ENCODE data around the gene DPYSL3.

DPYSL3 gene

DNA sequence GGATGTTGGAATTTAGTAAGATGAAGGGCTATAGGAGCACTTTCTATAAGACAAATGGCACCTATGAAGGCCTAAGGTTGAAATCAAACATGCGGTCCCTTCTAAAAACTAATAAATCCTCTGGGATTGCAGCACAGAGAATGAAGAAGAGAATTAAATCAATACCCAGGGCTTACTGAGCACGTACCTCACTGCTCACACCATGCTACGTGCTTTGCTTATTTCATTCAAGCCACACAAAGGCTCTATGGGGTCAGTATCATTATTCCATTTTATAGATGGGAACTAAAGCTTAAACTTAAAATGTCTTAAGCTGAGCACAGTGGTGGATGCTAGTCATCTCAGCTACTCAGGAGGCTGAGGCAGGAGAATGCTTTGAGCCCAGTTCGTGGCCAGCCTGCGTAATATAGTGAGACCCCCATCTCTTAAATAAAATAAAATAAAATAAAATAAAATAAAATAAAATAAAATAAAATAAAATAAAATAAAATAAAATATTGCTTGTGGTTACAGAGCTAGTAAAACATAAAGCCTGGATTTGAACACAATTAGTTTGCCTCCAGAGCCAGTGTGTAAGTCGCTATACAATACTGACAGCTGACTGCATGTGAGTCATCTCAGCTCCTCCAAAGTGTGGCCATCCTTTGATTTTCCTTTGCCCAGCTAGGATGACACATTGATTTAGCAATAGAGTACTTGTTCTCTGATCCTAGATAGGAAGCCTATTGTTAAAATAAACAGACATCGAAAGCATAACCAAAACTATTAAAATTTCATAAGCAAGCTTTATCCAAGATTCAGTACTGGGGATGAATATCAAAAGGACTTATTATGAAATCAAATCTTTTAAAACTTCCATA is 20.9 kb upstream of the DPYSL3 start:
- TF ChIP-seq, protein P1, sequence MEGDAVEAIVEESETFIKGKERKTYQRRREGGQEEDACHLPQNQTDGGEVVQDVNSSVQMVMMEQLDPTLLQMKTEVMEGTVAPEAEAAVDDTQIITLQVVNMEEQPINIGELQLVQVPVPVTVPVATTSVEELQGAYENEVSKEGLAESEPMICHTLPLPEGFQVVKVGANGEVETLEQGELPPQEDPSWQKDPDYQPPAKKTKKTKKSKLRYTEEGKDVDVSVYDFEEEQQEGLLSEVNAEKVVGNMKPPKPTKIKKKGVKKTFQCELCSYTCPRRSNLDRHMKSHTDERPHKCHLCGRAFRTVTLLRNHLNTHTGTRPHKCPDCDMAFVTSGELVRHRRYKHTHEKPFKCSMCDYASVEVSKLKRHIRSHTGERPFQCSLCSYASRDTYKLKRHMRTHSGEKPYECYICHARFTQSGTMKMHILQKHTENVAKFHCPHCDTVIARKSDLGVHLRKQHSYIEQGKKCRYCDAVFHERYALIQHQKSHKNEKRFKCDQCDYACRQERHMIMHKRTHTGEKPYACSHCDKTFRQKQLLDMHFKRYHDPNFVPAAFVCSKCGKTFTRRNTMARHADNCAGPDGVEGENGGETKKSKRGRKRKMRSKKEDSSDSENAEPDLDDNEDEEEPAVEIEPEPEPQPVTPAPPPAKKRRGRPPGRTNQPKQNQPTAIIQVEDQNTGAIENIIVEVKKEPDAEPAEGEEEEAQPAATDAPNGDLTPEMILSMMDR (IDR thresholded peaks at IDR 0.05; ENCODE audit: poor library complexity, severe bottlenecking): no peak
- ATAC-seq (ENCODE audit: low read depth): peak; percentile 91
- DNase-seq (ENCODE audit: low spot score): peak; percentile 63

DNA sequence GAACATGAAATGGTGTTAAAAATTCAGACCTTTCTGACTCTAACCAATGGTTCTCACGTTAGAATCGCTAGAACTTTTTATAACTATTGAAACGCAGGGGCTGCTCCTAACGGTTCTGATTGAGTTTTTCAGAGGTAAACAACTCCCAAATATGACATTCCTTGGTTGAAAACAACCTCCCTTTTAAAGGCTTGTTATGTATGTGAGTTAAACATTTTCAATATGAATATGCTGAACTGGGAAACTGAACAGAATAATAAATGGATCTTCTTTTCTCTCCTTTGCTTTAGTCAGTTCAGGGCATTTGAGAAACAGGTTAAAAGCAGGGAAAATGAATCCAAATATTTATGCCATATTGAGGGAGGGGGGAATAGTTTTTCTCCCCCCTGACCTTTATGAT is 13.2 kb upstream of the DPYSL3 start:
- H3K36me3 ChIP-seq (ENCODE audit: low read depth): no peaks in the 10 kb centered on the region
- no peaks in the 10 kb centered on the region for H3K9me3 ChIP-seq (ENCODE audit: severe bottlenecking)
- TF ChIP-seq, protein P1 (IDR thresholded peaks at IDR 0.05; ENCODE audit: poor library complexity, severe bottlenecking): no peak
- no peak for ATAC-seq (ENCODE audit: low read depth)
- peaks cover 4% of the 10 kb centered on the region for H3K4me1 ChIP-seq (ENCODE audit: insufficient read depth, poor library complexity, severe bottlenecking)
- no peak for DNase-seq (ENCODE audit: low spot score)
- H3K4me3 ChIP-seq (ENCODE audit: severe bottlenecking): no peak overlapping the region
- no peaks in the 10 kb centered on the region for H3K27me3 ChIP-seq (ENCODE audit: insufficient read depth, poor library complexity, severe bottlenecking)
- no peak overlapping the region for H3K27ac ChIP-seq (ENCODE audit: poor library complexity, severe bottlenecking)

More for the DNA sequence above, 20.9 kb upstream of the DPYSL3 start:
- Histone ChIP-seq H3K9me3 (ENCODE audit: severe bottlenecking) (no peaks in the 10 kb centered on the region), H3K4me3 (ENCODE audit: severe bottlenecking) (no peak overlapping the region), H3K27ac (ENCODE audit: poor library complexity, severe bottlenecking) (peak overlapping the region; percentile 61), H3K27me3 (ENCODE audit: insufficient read depth, poor library complexity, severe bottlenecking) (no peaks in the 10 kb centered on the region), H3K36me3 (ENCODE audit: low read depth) (no peaks in the 10 kb centered on the region), H3K4me1 (ENCODE audit: insufficient read depth, poor library complexity, severe bottlenecking) (peaks cover 31% of the 10 kb centered on the region)

DNA sequence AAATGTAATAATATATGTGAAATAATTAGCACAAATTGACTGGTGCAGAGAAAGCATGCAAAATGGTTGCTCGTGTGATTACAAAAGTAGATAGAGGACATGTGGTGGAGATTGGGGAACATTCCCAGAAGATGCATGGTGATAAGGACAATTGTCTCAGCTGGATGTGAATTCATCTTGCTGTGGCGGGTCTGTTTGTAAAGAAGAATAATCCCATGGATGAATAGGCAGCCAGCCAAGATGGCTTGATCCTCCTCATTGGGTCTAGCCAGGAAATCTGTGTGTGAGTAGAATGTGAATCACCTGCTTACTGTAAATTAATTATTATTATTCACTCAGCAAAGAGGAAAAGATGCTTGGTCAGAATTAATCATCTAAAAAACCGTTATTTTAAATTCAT is 12.6 kb upstream of the DPYSL3 start:
- TF ChIP-seq, protein P1 (IDR thresholded peaks at IDR 0.05; ENCODE audit: poor library complexity, severe bottlenecking): no peak
- no peak for DNase-seq (ENCODE audit: low spot score)
- Histone ChIP-seq H3K27ac (ENCODE audit: poor library complexity, severe bottlenecking) (no peak overlapping the region), H3K36me3 (ENCODE audit: low read depth) (no peaks in the 10 kb centered on the region), H3K27me3 (ENCODE audit: insufficient read depth, poor library complexity, severe bottlenecking) (no peaks in the 10 kb centered on the region), H3K9me3 (ENCODE audit: severe bottlenecking) (no peaks in the 10 kb centered on the region), H3K4me3 (ENCODE audit: severe bottlenecking) (no peak overlapping the region), H3K4me1 (ENCODE audit: insufficient read depth, poor library complexity, severe bottlenecking) (peaks cover 4% of the 10 kb centered on the region)
- peak; percentile 90 for ATAC-seq (ENCODE audit: low read depth)

- ATAC-seq (ENCODE audit: low read depth) (0 out of 3 replicates have a peak, but pooled peaks have one; percentile 51), DNase-seq (ENCODE audit: low spot score) (no peak)
- Histone ChIP-seq H3K27ac (ENCODE audit: poor library complexity, severe bottlenecking) (no peak overlapping the region), H3K4me1 (ENCODE audit: insufficient read depth, poor library complexity, severe bottlenecking) (peaks cover 4% of the 10 kb centered on the region), H3K4me3 (ENCODE audit: severe bottlenecking) (no peak overlapping the region), H3K9me3 (ENCODE audit: severe bottlenecking) (no peaks in the 10 kb centered on the region), H3K36me3 (ENCODE audit: low read depth) (no peaks in the 10 kb centered on the region), H3K27me3 (ENCODE audit: insufficient read depth, poor library complexity, severe bottlenecking) (peaks cover 7% of the 10 kb centered on the region)
- TF ChIP-seq, protein P1 (IDR thresholded peaks at IDR 0.05; ENCODE audit: poor library complexity, severe bottlenecking): no peak
Measured at GRCh38 chr5:147520450-147520849, 10.6 kb upstream of the DPYSL3 start.

DNA sequence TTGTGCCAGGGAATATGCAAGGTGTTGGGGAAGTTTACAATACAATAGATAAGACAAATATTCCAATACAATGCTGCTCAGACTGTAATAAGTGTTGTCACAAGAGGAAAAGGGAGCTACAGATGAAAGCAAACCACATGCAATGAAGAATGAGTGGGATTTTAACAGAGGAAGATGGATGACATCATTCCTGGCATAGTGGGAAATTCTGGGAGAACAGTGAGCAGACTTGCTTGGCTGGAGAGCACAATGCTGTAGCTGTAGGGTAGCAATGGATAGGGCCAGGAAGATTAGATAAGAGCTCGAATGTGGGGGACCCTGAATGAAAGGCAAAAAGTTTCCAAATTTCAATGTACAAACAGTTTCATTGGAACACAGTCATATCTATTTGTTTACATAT is 9.5 kb upstream of the DPYSL3 start:
- Histone ChIP-seq H3K36me3 (ENCODE audit: low read depth) (no peaks in the 10 kb centered on the region), H3K4me3 (ENCODE audit: severe bottlenecking) (no peak overlapping the region), H3K27ac (ENCODE audit: poor library complexity, severe bottlenecking) (no peak overlapping the region), H3K27me3 (ENCODE audit: insufficient read depth, poor library complexity, severe bottlenecking) (peaks cover 7% of the 10 kb centered on the region), H3K9me3 (ENCODE audit: severe bottlenecking) (no peaks in the 10 kb centered on the region), H3K4me1 (ENCODE audit: insufficient read depth, poor library complexity, severe bottlenecking) (peaks cover 4% of the 10 kb centered on the region)
- ATAC-seq (ENCODE audit: low read depth) (no peak), DNase-seq (ENCODE audit: low spot score) (no peak)
- TF ChIP-seq, protein P1 (IDR thresholded peaks at IDR 0.05; ENCODE audit: poor library complexity, severe bottlenecking): no peak
